ENCODE results near the gene DYNAP.

Gene DYNAP

GRCh38 chr18:54636217-54636616 lies 45.2 kb downstream of the DYNAP start:
- no peak for DNase-seq (ENCODE audit: low spot score)

GRCh38 chr18:54641734-54642133 lies 50.7 kb downstream of the DYNAP start:
- no peak for DNase-seq (ENCODE audit: low spot score)

- DNase-seq (ENCODE audit: low spot score) = no peak
Observed at GRCh38 chr18:54647176-54647575, 56.1 kb downstream of the DYNAP start.
